Ascending aorta (tissue), 2 donors: ENCODE results near the gene CSMD2. TPM values are rescaled to one million over a fixed set of nuclear protein-coding genes. Genes with fewer than 3 reads are reported as not detected.
A peak's percentile ranks its signal among the peaks of the same experiment; 100 is the strongest.

Experiments
- DNase-seq, 2 donors: peaks; one replicate each; pipeline ENCODE4 v3.0.0-alpha.2; 2019; ENCODE audit warnings: low spot score in 2 of 2
- H3K27ac ChIP-seq, 2 donors: fragments of 200-600 bp; sonication (generic); one replicate each; pipeline ENCODE4 v1.5.1; 2016 to 2017; ENCODE audit warnings: mild to moderate bottlenecking in 1 of 2
- H3K27me3 ChIP-seq: fragments of 200-600 bp; sonication (generic); one replicate; pipeline ENCODE4 v1.5.1; 2017
- H3K36me3 ChIP-seq, 2 donors: fragments of 200-600 bp; sonication (generic); one replicate each; pipeline ENCODE4 v1.5.1; 2016
- H3K4me1 ChIP-seq, 2 donors: fragments of 200-600 bp; sonication (generic); one replicate each; pipeline ENCODE4 v1.5.1; 2016 to 2017; ENCODE audit warnings: mild to moderate bottlenecking in 1 of 2
- H3K4me3 ChIP-seq, 2 donors: fragments of 200-600 bp; sonication (generic); one replicate each; pipeline ENCODE4 v1.5.1; 2016 to 2017; ENCODE audit warnings: mild to moderate bottlenecking in 1 of 2
- H3K9me3 ChIP-seq, 2 donors: fragments of 200-600 bp; sonication (generic); one replicate each; pipeline ENCODE4 v1.5.1; 2016
- CTCF ChIP-seq, 3 experiments: fragments of 200-600 bp in 2 of 3; fragments of 450-650 bp in 1 of 3; sonication (generic) in 2 of 3; IDR thresholded peaks; one replicate each; pipeline ENCODE4 v1.5.1; 2016 to 2019; ENCODE audit warnings: antibody characterized with exemption in 3 of 3, mild to moderate bottlenecking in 1 of 3, moderate library complexity in 1 of 3
- intact Hi-C: fragments of 100-400 bp; cut with DNase I; formaldehyde crosslinking; loops from one replicate; pipeline ENCODE4 v1.15.1; 2023
- total RNA-seq: library from RNA; depleted of rRNA; stranded (reverse); fragments of >200 nt; gene quantifications from one replicate; pipeline ENCODE4 v1.1.0, GENCODE V29; 2016

The CSMD2 gene
- total RNA-seq, 1 donor from 2014 or later = 10.9 TPM

GRCh38 chr1:33762109-33762830 is 402.8 kb downstream of the CSMD2 start:
- no peaks in the 10 kb centered on the region for H3K36me3 ChIP-seq
- TF ChIP-seq CTCF (IDR thresholded peaks at IDR 0.05) = no peak
- H3K27ac ChIP-seq = peak overlapping the region; percentile 80
- H3K4me3 ChIP-seq = no peak overlapping the region
- no peaks in the 10 kb centered on the region for H3K9me3 ChIP-seq
- peak in 1 of 2 donors; percentile 66 for DNase-seq
- peaks cover 5 to 34% of the 10 kb centered on the region in 2 donors for H3K4me1 ChIP-seq
- intact Hi-C loops = loop anchor here (5.0 kb wide), 3 partner anchors 135 to 400 kb away; no protein-coding TSS in a partner anchor
- no peaks in the 10 kb centered on the region for H3K27me3 ChIP-seq

DNA sequence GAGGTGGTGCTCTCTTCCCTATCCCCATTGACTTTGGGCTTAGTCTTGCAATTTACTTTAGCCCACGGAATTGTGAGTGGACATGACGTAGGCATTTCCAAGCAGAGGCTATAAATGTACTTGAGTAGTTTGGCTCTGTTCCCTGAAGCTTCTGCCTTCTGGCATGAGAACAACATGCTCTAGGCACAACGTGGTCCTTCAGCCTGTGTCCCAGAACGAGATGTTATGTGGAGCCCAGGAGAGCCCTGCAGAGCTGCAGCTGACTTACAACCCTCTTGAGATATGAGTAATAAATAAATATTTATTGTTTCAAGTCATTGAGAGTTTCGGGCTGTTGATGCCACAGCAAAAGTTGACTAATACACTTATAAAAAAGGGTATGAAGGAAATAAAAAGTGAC is 406.3 kb downstream of the CSMD2 start:
- DNase-seq = peak in 1 of 2 donors; percentile 73
- H3K27ac ChIP-seq = peak overlapping the region in 1 of 2 donors; percentile 80
- H3K27me3 ChIP-seq = no peaks in the 10 kb centered on the region
- H3K4me3 ChIP-seq = no peak overlapping the region
- intact Hi-C loops = no loop called here
- H3K36me3 ChIP-seq = no peaks in the 10 kb centered on the region
- peaks cover 5 to 34% of the 10 kb centered on the region in 2 donors for H3K4me1 ChIP-seq
- no peaks in the 10 kb centered on the region for H3K9me3 ChIP-seq
- no peak for TF ChIP-seq CTCF (IDR thresholded peaks at IDR 0.05)

DNA sequence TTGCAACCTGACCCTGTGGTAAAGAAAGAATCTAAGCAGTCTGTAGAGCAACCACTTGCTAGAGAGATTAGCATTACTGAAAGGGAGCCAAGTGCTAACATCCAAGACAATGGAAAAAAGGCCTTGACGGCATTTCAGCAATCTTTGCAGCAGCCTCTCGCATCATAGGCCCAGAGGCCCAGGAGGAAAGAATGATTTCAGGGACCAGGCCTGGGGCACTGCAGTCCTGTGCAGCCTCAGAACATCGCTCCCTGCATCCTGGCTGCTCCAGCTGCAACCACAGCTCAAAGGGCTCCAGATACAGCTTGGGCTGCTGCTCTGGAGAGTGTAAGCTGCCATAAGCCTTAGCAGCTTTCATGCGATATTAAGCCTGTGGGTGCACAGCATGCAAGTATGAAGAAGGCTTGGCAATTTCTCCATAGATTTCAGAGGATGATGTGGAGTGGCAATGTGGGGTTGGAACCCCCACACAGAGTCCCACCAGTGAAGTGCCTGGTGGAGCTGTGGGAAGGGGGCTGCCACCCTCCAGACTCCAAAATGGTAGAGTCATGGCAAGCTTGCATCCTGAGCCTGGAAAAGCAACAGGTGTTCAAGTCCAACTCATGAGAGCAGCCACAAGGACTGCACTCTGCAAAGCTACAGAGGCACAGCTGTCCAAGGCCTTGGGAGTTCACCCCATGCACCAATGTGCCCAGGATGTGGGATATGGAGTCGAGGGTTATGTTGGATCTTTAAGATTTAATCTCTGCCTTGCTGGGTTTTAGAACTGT is 411.8 kb downstream of the CSMD2 start:
- TF ChIP-seq CTCF (IDR thresholded peaks at IDR 0.05) = no peak
- Histone ChIP-seq H3K27me3 (no peaks in the 10 kb centered on the region), H3K4me3 (no peak overlapping the region), H3K9me3 (peaks cover 0 to 3% of the 10 kb centered on the region in 2 donors), H3K27ac (no peak overlapping the region), H3K4me1 (peaks cover 0 to 3% of the 10 kb centered on the region in 2 donors), H3K36me3 (no peaks in the 10 kb centered on the region)
- DNase-seq = no peak
- intact Hi-C loops = no loop called here

- intact Hi-C loops = no loop called here
- no peak for DNase-seq
- Histone ChIP-seq H3K4me3 (no peak overlapping the region), H3K4me1 (no peaks in the 10 kb centered on the region), H3K9me3 (no peaks in the 10 kb centered on the region), H3K27ac (no peak overlapping the region), H3K27me3 (no peaks in the 10 kb centered on the region), H3K36me3 (no peaks in the 10 kb centered on the region)
- TF ChIP-seq CTCF (IDR thresholded peaks at IDR 0.05) = no peak
These were observed 419.1 kb downstream of the CSMD2 start for GRCh38 chr1:33745942-33746341.

GRCh38 chr1:33743221-33743998 is 421.6 kb downstream of the CSMD2 start:
- DNase-seq = no peak
- Histone ChIP-seq H3K4me3 (no peak overlapping the region), H3K4me1 (no peaks in the 10 kb centered on the region), H3K27me3 (no peaks in the 10 kb centered on the region), H3K27ac (no peak overlapping the region), H3K36me3 (no peaks in the 10 kb centered on the region), H3K9me3 (no peaks in the 10 kb centered on the region)
- intact Hi-C loops = no loop called here
- TF ChIP-seq CTCF (IDR thresholded peaks at IDR 0.05) = no peak
